Neutrophil (primary cell): ENCODE data around the gene LSM7.

Experiments
- H3K27ac ChIP-seq: fragments of 200-600 bp; sonication (generic); 2 replicates; pipeline ENCODE4 v1.5.1; 2016; ENCODE audit warnings: mild to moderate bottlenecking, moderate library complexity
- H3K27me3 ChIP-seq: fragments of 200-600 bp; sonication (generic); 2 replicates; pipeline ENCODE4 v1.6.0; 2016; ENCODE audit warnings: mild to moderate bottlenecking
- H3K36me3 ChIP-seq: fragments of 200-600 bp; sonication (generic); 2 replicates; pipeline ENCODE4 v1.5.1; 2017
- H3K4me1 ChIP-seq, 2 experiments: fragments of 200-600 bp in 1 of 2; sonication (generic) in 1 of 2; 1 replicate in 1 of 2; 2 replicates in 1 of 2; pipeline versions ENCODE4 v1.5.1 to v1.6.1; 2013 to 2016; ENCODE audit warnings: low read depth in 1 of 2, low read length in 1 of 2, mild to moderate bottlenecking in 1 of 2, moderate library complexity in 1 of 2; ENCODE audit not compliant: control insufficient read depth in 1 of 2, insufficient read depth in 1 of 2
- H3K4me3 ChIP-seq, 2 experiments: fragments of 200-600 bp in 1 of 2; sonication (generic) in 1 of 2; 1 replicate in 1 of 2; 2 replicates in 1 of 2; pipeline ENCODE4 v1.5.1; 2013 to 2016; ENCODE audit warnings: low read depth in 1 of 2, low read length in 1 of 2, mild to moderate bottlenecking in 1 of 2, moderate library complexity in 1 of 2
- H3K9me3 ChIP-seq: fragments of 200-600 bp; sonication (generic); 2 replicates; pipeline ENCODE4 v1.5.1; 2016
- TF ChIP-seq, protein P1 (sequence below): fragments of 200-600 bp; sonication (generic); IDR thresholded peaks from 2 replicates; pipeline ENCODE4 v1.5.1; 2016; ENCODE audit warnings: antibody characterized with exemption

The LSM7 gene

GRCh38 chr19:2302319-2303210 lies 25.8 kb downstream of the LSM7 start:
- Histone ChIP-seq H3K4me3 (peak overlapping the region; percentile 34 to 49), H3K27me3 (peaks cover 55% of the 10 kb centered on the region)
- TF ChIP-seq, protein P1, sequence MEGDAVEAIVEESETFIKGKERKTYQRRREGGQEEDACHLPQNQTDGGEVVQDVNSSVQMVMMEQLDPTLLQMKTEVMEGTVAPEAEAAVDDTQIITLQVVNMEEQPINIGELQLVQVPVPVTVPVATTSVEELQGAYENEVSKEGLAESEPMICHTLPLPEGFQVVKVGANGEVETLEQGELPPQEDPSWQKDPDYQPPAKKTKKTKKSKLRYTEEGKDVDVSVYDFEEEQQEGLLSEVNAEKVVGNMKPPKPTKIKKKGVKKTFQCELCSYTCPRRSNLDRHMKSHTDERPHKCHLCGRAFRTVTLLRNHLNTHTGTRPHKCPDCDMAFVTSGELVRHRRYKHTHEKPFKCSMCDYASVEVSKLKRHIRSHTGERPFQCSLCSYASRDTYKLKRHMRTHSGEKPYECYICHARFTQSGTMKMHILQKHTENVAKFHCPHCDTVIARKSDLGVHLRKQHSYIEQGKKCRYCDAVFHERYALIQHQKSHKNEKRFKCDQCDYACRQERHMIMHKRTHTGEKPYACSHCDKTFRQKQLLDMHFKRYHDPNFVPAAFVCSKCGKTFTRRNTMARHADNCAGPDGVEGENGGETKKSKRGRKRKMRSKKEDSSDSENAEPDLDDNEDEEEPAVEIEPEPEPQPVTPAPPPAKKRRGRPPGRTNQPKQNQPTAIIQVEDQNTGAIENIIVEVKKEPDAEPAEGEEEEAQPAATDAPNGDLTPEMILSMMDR, result no peak

GRCh38 chr19:2300533-2300932 lies 27.9 kb downstream of the LSM7 start:
- H3K36me3 ChIP-seq, result peaks cover 18% of the 10 kb centered on the region
- H3K9me3 ChIP-seq, result no peaks in the 10 kb centered on the region
- TF ChIP-seq, protein P1, result no peak
- peak overlapping the region; percentile 8 for H3K27ac ChIP-seq
- peaks cover 22 to 46% of the 10 kb centered on the region in 2 experiments for H3K4me1 ChIP-seq
- no peak overlapping the region for H3K4me3 ChIP-seq
- H3K27me3 ChIP-seq, result peaks cover 35% of the 10 kb centered on the region

More at GRCh38 chr19:2302319-2303210, 25.8 kb downstream of the LSM7 start:
- H3K27ac ChIP-seq, result peak overlapping the region; percentile 54
- no peaks in the 10 kb centered on the region for H3K9me3 ChIP-seq
- H3K36me3 ChIP-seq, result peaks cover 8% of the 10 kb centered on the region
- peaks cover 18 to 42% of the 10 kb centered on the region in 2 experiments for H3K4me1 ChIP-seq

- Histone ChIP-seq H3K36me3 (peaks cover 58% of the 10 kb centered on the region), H3K4me1 (peaks cover 43 to 63% of the 10 kb centered on the region in 2 experiments), H3K27ac (peak overlapping the region; percentile 70), H3K27me3 (no peaks in the 10 kb centered on the region), H3K9me3 (no peaks in the 10 kb centered on the region), H3K4me3 (peak overlapping the region in 1 of 2 experiments; percentile 95)
- TF ChIP-seq, protein P1, result no peak
Measured at GRCh38 chr19:2296141-2296540, 32.2 kb downstream of the LSM7 start.

- peaks cover 64% of the 10 kb centered on the region for H3K36me3 ChIP-seq
- H3K4me3 ChIP-seq, result peak overlapping the region in 1 of 2 experiments; percentile 95
- H3K27me3 ChIP-seq, result no peaks in the 10 kb centered on the region
- TF ChIP-seq, protein P1, result no peak
- peaks cover 44 to 62% of the 10 kb centered on the region in 2 experiments for H3K4me1 ChIP-seq
- no peaks in the 10 kb centered on the region for H3K9me3 ChIP-seq
- H3K27ac ChIP-seq, result peak overlapping the region; percentile 70
Measured at GRCh38 chr19:2294687-2295335, 33.6 kb downstream of the LSM7 start.

- Histone ChIP-seq H3K27ac (peak overlapping the region; percentile 99), H3K36me3 (peaks cover 53% of the 10 kb centered on the region), H3K27me3 (no peaks in the 10 kb centered on the region), H3K4me3 (peak overlapping the region; percentile 95), H3K9me3 (no peaks in the 10 kb centered on the region), H3K4me1 (peaks cover 76 to 88% of the 10 kb centered on the region in 2 experiments)
- TF ChIP-seq, protein P1, result no peak
Measured at GRCh38 chr19:2291185-2291751, 37.1 kb downstream of the LSM7 start.
